Right cardiac atrium (tissue), 5 donors: ENCODE results near the gene NPBWR2. TPM values are rescaled to one million over a fixed set of nuclear protein-coding genes. Genes with fewer than 3 reads are reported as not detected.

Experiments
- microRNA-seq, 2 donors: library from miRNA; unstranded; fragments of <30 nt; microRNA quantifications; one replicate each; pipeline ENCODE4 v1.2.0, GENCODE V29; 2020 to 2021
- polyA plus RNA-seq: library from polyadenylated mRNA; stranded (reverse); fragments of 200-250 nt; gene quantifications from one replicate; pipeline ENCODE4 v1.2.3, GENCODE V29; 2013
- total RNA-seq, 4 donors: library from RNA; stranded (reverse); fragmentation: NEBNext Ultra II Directional; extraction: Animal tissue kit (Norgen Biotek cat#: 25700); gene quantifications; one replicate each; pipeline ENCODE4 v1.2.1, GENCODE V29; 2021
- donor health status: healthy with polysubstance abuse.
- donor health status: DM: no; HTN: yes; CAD: no.
- donor health status: DM: no; HTN: no; CAD: no.
- donor health status: DM: no; HTN: yes; CAD: no; lungs with severe emphysema.
- donor health status: DM: yes; HTN: yes; CAD: no.

Gene NPBWR2
- total and polyA plus RNA-seq, 5 donors = not detected

Small RNAs within 50 kb of the gene (microRNA-seq; reads per million reads assigned to microRNA genes)
- gene MIR6813 = 0 reads per million in 2 donors

Other genes with a start within 250 kb of the NPBWR2 start
- gene ABHD16B, start 246.1 kb downstream of the NPBWR2 start, total RNA-seq = not detected
- 0.54 TPM for gene ABHD16B, start 246.1 kb downstream of the NPBWR2 start, polyA plus RNA-seq
- 10 to 100 TPM; 62.1 to 73.5 (median 63.6) TPM for gene TPD52L2, start 242.3 kb downstream of the NPBWR2 start, total RNA-seq
- gene TPD52L2, start 242.3 kb downstream of the NPBWR2 start, polyA plus RNA-seq = 52.3 TPM
- gene DNAJC5, start 212.4 kb downstream of the NPBWR2 start, total RNA-seq = 10 to 100 TPM; 43.1 to 51.0 (median 49.9) TPM
- 32.2 TPM for gene DNAJC5, start 212.4 kb downstream of the NPBWR2 start, polyA plus RNA-seq
- 10 to 100 TPM; 35.5 to 47.0 (median 44.0) TPM for gene UCKL1, start 151.1 kb downstream of the NPBWR2 start, total RNA-seq
- 36.5 TPM for gene UCKL1, start 151.1 kb downstream of the NPBWR2 start, polyA plus RNA-seq
- 10 to 100 TPM; 12.3 to 16.1 (median 13.6) TPM for gene ZNF512B, start 137.6 kb downstream of the NPBWR2 start, total RNA-seq
- 9.8 TPM for gene ZNF512B, start 137.6 kb downstream of the NPBWR2 start, polyA plus RNA-seq
- 1 to 10 TPM; 3.3 to 4.9 (median 3.8) TPM for gene SAMD10, start 127.9 kb downstream of the NPBWR2 start, total RNA-seq
- gene SAMD10, start 127.9 kb downstream of the NPBWR2 start, polyA plus RNA-seq = 4.8 TPM
- 10 to 100 TPM; 42.5 to 44.7 (median 43.5) TPM for gene PRPF6, start 126.4 kb downstream of the NPBWR2 start, total RNA-seq
- 29.6 TPM for gene PRPF6, start 126.4 kb downstream of the NPBWR2 start, polyA plus RNA-seq
- gene C20orf204, start 71.4 kb downstream of the NPBWR2 start, total RNA-seq = under 1 TPM; 0.21 to 0.82 (median 0.49) TPM
- gene C20orf204, start 71.4 kb downstream of the NPBWR2 start, polyA plus RNA-seq = 0.36 TPM
- gene SOX18, start 57.9 kb downstream of the NPBWR2 start, total RNA-seq = 10 to 100 TPM; 28.7 to 42.1 (median 41.1) TPM
- gene SOX18, start 57.9 kb downstream of the NPBWR2 start, polyA plus RNA-seq = 26.8 TPM
- 10 to 100 TPM; 46.3 to 52.0 (median 50.0) TPM for gene TCEA2, start 44.4 kb downstream of the NPBWR2 start, total RNA-seq
- gene TCEA2, start 44.4 kb downstream of the NPBWR2 start, polyA plus RNA-seq = 38.3 TPM
- 1 to 10 TPM; 6.3 to 9.1 (median 8.3) TPM for gene RGS19, start 28.0 kb downstream of the NPBWR2 start, total RNA-seq
- gene RGS19, start 28.0 kb downstream of the NPBWR2 start, polyA plus RNA-seq = 5.8 TPM
- gene OPRL1, start 27.5 kb downstream of the NPBWR2 start, total RNA-seq = 1 to 10 TPM in 2 of 4 donors, under 1 TPM in 2; 0.50 to 1.3 (median 1.1) TPM
- gene OPRL1, start 27.5 kb downstream of the NPBWR2 start, polyA plus RNA-seq = 0.81 TPM
- gene LKAAEAR1, start 23.2 kb downstream of the NPBWR2 start, total RNA-seq = under 1 TPM in 3 of 4 donors, not detected in 1; 0.29 to 0.65 (median 0.50) TPM
- gene LKAAEAR1, start 23.2 kb downstream of the NPBWR2 start, polyA plus RNA-seq = 0.41 TPM
- gene MYT1, start 56.9 kb upstream of the NPBWR2 start, total RNA-seq = 1 to 10 TPM in 3 of 4 donors, under 1 TPM in 1; 0.31 to 1.5 (median 1.3) TPM
- gene MYT1, start 56.9 kb upstream of the NPBWR2 start, polyA plus RNA-seq = 0.57 TPM
- 100 to 1,000 TPM in 1 of 4 donors, 10 to 100 TPM in 3; 62.2 to 101 (median 85.7) TPM for gene PCMTD2, start 148.2 kb upstream of the NPBWR2 start, total RNA-seq
- 44.1 TPM for gene PCMTD2, start 148.2 kb upstream of the NPBWR2 start, polyA plus RNA-seq